Panc1 (cell line): ENCODE measurements around the gene BTD. TPM values are rescaled to one million over a fixed set of nuclear protein-coding genes. Genes with fewer than 3 reads are reported as not detected.
A peak's percentile ranks its signal among the peaks of the same experiment; 100 is the strongest.

Source experiments
- ATAC-seq: fragments of 200-7000 bp; cut with Tn5 transposase; 2 replicates; pipeline ENCODE4 v1.9.1; 2020; ENCODE audit warnings: mild to moderate bottlenecking, moderate library complexity
- BruUV-seq: library from RNA; stranded (reverse); fragments of 400-500 nt; replicated peaks from 2 replicates; lab custom pipeline; 2021; lab: Mats Ljungman, UMichigan
- CTCF ChIA-PET: fragments of 300-600 bp; sonication (Branson Sonifier 250); formaldehyde crosslinking; loops from one replicate; lab custom pipeline; 2022; ENCODE audit warnings: antibody characterized with exemption; lab: Charles Lee
- POLR2A ChIA-PET: fragments of 300-600 bp; sonication (Branson Sonifier 250); formaldehyde crosslinking; loops from one replicate; lab custom pipeline; 2022; ENCODE audit warnings: antibody characterized with exemption; lab: Charles Lee
- DNase-seq: peaks from one replicate; pipeline ENCODE4 v3.0.0-alpha.2; 2010; ENCODE audit warnings: low read depth, low spot score
- H3K27ac ChIP-seq: 2 replicates; pipeline ENCODE4 v1.5.1; 2011; ENCODE audit warnings: mild to moderate bottlenecking, low read length, inconsistent platforms
- H3K27me3 ChIP-seq: fragments of 200-500 bp; sonication (Bioruptor generic); 2 replicates; pipeline ENCODE4 v1.6.0; 2014; ENCODE audit warnings: low read length, inconsistent platforms; ENCODE audit not compliant: control insufficient read depth, insufficient read depth
- H3K36me3 ChIP-seq: fragments of 200-500 bp; sonication (Bioruptor generic); 2 replicates; pipeline ENCODE4 v1.5.1; 2014; ENCODE audit warnings: inconsistent platforms, mild to moderate bottlenecking, low read length, moderate library complexity; ENCODE audit not compliant: control insufficient read depth, insufficient read depth
- H3K4me1 ChIP-seq: 2 replicates; pipeline ENCODE4 v1.5.1; 2011; ENCODE audit warnings: inconsistent platforms, mild to moderate bottlenecking, low read length, moderate library complexity; ENCODE audit not compliant: control insufficient read depth, insufficient read depth
- H3K4me3 ChIP-seq, 2 experiments: 2 replicates each; pipeline ENCODE4 v1.5.1; 2011 to 2012; ENCODE audit warnings: low read depth in 2 of 2, low read length in 2 of 2, mild to moderate bottlenecking in 2 of 2, inconsistent platforms in 1 of 2, moderate library complexity in 1 of 2
- H3K9me3 ChIP-seq: fragments of 200-500 bp; sonication (Bioruptor generic); 2 replicates; pipeline ENCODE4 v1.5.1; 2014; ENCODE audit warnings: low read depth, mild to moderate bottlenecking, inconsistent platforms, low read length, moderate library complexity; ENCODE audit not compliant: control insufficient read depth, insufficient read depth
- CTCF ChIP-seq: fragments of 450-650 bp; IDR thresholded peaks from 2 replicates; pipeline ENCODE4 v1.5.1; 2017; ENCODE audit warnings: mild to moderate bottlenecking
- POLR2AphosphoS5 ChIP-seq: IDR thresholded peaks from 2 replicates; pipeline ENCODE4 v1.6.1; 2012; ENCODE audit warnings: mild to moderate bottlenecking, low read depth, low read length, moderate library complexity
- SIN3A ChIP-seq: IDR thresholded peaks from 2 replicates; pipeline ENCODE4 v1.6.1; 2012; ENCODE audit warnings: low read depth, mild to moderate bottlenecking, low read length, moderate library complexity, borderline replicate concordance; ENCODE audit not compliant: insufficient read depth
- TCF7L2 ChIP-seq: IDR thresholded peaks from 2 replicates; pipeline ENCODE4 v1.6.1; 2011; ENCODE audit warnings: mild to moderate bottlenecking, low read depth, low read length, inconsistent platforms
- in situ Hi-C: cut with HindIII; loops from 2 replicates; pipeline ENCODE4 v1.10.0; 2016; ENCODE audit warnings: low sequenced_read_pairs, low pct_unique_long_range_greater_than_20kb
- intact Hi-C: fragments of 100-400 bp; cut with micrococcal nuclease; formaldehyde crosslinking; loops from one replicate; pipeline ENCODE4 v1.10.0; 2022; ENCODE audit not compliant: unreplicated experiment
- total RNA-seq: library from RNA; stranded (reverse); gene quantifications from one replicate; pipeline ENCODE4 v1.2.1, GENCODE V29; 2021; ENCODE audit not compliant: unreplicated experiment
- TF ChIP-seq, protein P1 (sequence below), 2 experiments: IDR thresholded peaks; 2 replicates each; pipeline ENCODE4 v1.6.1; 2011 to 2012; ENCODE audit warnings: low read depth in 2 of 2, control low read depth in 1 of 2, low read length in 1 of 2, mild to moderate bottlenecking in 1 of 2, moderate library complexity in 1 of 2; ENCODE audit not compliant: insufficient read depth in 1 of 2

BTD gene
- total RNA-seq, 1 experiment from 2014 or later: 22.7 TPM

- Histone ChIP-seq H3K27ac (no peak overlapping the region), H3K4me1 (peaks cover 8% of the 10 kb centered on the region), H3K36me3 (peaks cover 21% of the 10 kb centered on the region), H3K27me3 (no peaks in the 10 kb centered on the region), H3K4me3 (no peak overlapping the region), H3K9me3 (no peaks in the 10 kb centered on the region)
- BruUV-seq: no TSS peak
- DNase-seq: no peak
- POLR2A ChIA-PET: no interaction called here
- intact Hi-C loops: no loop called here
- CTCF ChIA-PET: no interaction called here
- ATAC-seq: no peak
- in situ Hi-C loops: no loop called here
- no peak for TF ChIP-seq POLR2AphosphoS5
- TF ChIP-seq CTCF: no peak
- no peak for TF ChIP-seq SIN3A
- no peak for TF ChIP-seq TCF7L2
- TF ChIP-seq, protein P1, sequence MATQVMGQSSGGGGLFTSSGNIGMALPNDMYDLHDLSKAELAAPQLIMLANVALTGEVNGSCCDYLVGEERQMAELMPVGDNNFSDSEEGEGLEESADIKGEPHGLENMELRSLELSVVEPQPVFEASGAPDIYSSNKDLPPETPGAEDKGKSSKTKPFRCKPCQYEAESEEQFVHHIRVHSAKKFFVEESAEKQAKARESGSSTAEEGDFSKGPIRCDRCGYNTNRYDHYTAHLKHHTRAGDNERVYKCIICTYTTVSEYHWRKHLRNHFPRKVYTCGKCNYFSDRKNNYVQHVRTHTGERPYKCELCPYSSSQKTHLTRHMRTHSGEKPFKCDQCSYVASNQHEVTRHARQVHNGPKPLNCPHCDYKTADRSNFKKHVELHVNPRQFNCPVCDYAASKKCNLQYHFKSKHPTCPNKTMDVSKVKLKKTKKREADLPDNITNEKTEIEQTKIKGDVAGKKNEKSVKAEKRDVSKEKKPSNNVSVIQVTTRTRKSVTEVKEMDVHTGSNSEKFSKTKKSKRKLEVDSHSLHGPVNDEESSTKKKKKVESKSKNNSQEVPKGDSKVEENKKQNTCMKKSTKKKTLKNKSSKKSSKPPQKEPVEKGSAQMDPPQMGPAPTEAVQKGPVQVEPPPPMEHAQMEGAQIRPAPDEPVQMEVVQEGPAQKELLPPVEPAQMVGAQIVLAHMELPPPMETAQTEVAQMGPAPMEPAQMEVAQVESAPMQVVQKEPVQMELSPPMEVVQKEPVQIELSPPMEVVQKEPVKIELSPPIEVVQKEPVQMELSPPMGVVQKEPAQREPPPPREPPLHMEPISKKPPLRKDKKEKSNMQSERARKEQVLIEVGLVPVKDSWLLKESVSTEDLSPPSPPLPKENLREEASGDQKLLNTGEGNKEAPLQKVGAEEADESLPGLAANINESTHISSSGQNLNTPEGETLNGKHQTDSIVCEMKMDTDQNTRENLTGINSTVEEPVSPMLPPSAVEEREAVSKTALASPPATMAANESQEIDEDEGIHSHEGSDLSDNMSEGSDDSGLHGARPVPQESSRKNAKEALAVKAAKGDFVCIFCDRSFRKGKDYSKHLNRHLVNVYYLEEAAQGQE (IDR thresholded peaks at IDR 0.05; ENCODE audit: insufficient read depth in 1 of 2, low read depth in 2 of 2, low read length in 1 of 2): no peak
Measured at GRCh38 chr3:15595955-15596354, 5.6 kb upstream of the BTD start.

DNA sequence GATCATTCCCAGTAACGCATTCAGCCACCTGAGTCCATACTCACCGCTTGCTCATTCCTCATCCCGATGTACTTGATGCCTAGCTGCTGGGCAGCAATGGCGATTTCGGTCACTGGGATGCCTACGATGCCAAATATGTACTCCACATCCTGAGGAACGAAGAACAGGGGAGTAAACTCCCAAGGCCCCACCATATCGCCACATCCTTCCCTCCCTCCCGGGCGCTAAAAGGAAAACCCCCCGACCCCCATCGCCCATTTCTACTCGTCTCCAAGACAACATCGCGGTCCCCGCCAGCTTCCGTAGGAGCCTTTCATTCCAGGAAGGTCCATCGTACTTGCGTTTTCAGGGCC lies 523 bp upstream of the BTD start:
- POLR2A ChIA-PET: interaction anchor here (0.6 kb wide), 1 partner anchor 656 kb away, joined by 6 read pairs; no protein-coding TSS in a partner anchor

More for the DNA sequence above, 523 bp upstream of the BTD start:
- Histone ChIP-seq H3K36me3 (peaks cover 20% of the 10 kb centered on the region), H3K9me3 (no peaks in the 10 kb centered on the region), H3K4me1 (peaks cover 9% of the 10 kb centered on the region), H3K4me3 (peak overlapping the region; percentile 97 to 98), H3K27me3 (no peaks in the 10 kb centered on the region), H3K27ac (peak overlapping the region; percentile 96)
- CTCF ChIA-PET: interaction anchor here (0.6 kb wide), 1 partner anchor 12 kb away, joined by 4 read pairs; no protein-coding TSS in a partner anchor
- TF ChIP-seq CTCF (no peak), TCF7L2 (no peak), SIN3A (no peak), POLR2AphosphoS5 (no peak)
- TF ChIP-seq, protein P1 (IDR thresholded peaks at IDR 0.05; ENCODE audit: insufficient read depth in 1 of 2, low read depth in 2 of 2, low read length in 1 of 2): no peak
- in situ Hi-C loops (no loop called here), intact Hi-C loops (no loop called here)
- ATAC-seq: peak; percentile 44
- DNase-seq: no peak
- no TSS peak for BruUV-seq
